ENCODE data around the gene OR6C65. TPM values are rescaled to one million over a fixed set of nuclear protein-coding genes. Genes with fewer than 3 reads are reported as not detected.

The OR6C65 gene
- total RNA-seq, 2 donors from 2014 or later: not detected

GRCh38 chr12:55443776-55444175 lies 43.4 kb downstream of the OR6C65 start, which contains the start of gene OR6C2:
TSS of gene OR6C2 (plus strand) at chr12:55444076. CDS start at chr12:55452214, 8,138 bp downstream.
- no peak for TF ChIP-seq CTCF (IDR thresholded peaks at IDR 0.05)
- no peak within 1 kb of the TSS for H3K4me3 ChIP-seq
- intact Hi-C loops (cut with DNase I): no loop called here

GRCh38 chr12:55445357-55445756 lies 45.0 kb downstream of the OR6C65 start:
- intact Hi-C loops (cut with DNase I): no loop called here
- no peak for TF ChIP-seq CTCF (IDR thresholded peaks at IDR 0.05)
- Histone ChIP-seq H3K4me1 (no peaks in the 10 kb centered on the region), H3K9ac (ENCODE audit: low read depth in 2 of 2, low read length in 2 of 2) (no peak overlapping the region), H3K4me3 (no peak overlapping the region), H3K36me3 (no peaks in the 10 kb centered on the region), H3K27ac (no peak overlapping the region), H3K27me3 (no peaks in the 10 kb centered on the region), H3K9me3 (no peaks in the 10 kb centered on the region)
- no peak for DNase-seq

More at GRCh38 chr12:55443776-55444175, 43.4 kb downstream of the OR6C65 start, which contains the start of gene OR6C2:
- H3K27ac ChIP-seq: no peak within 1 kb of the TSS
- H3K27me3 ChIP-seq: no peaks in the 10 kb centered on the region
- no peak within 1 kb of the TSS for H3K9ac ChIP-seq (ENCODE audit: low read depth in 2 of 2, low read length in 2 of 2)
- no peaks in the 10 kb centered on the region for H3K4me1 ChIP-seq
- DNase-seq: no peak
- H3K36me3 ChIP-seq: no peaks in the 10 kb centered on the region
- no peaks in the 10 kb centered on the region for H3K9me3 ChIP-seq

GRCh38 chr12:55446326-55446725 lies 46.0 kb downstream of the OR6C65 start:
- TF ChIP-seq CTCF (IDR thresholded peaks at IDR 0.05): no peak
- Histone ChIP-seq H3K4me1 (no peaks in the 10 kb centered on the region), H3K27me3 (no peaks in the 10 kb centered on the region), H3K27ac (no peak overlapping the region), H3K9me3 (no peaks in the 10 kb centered on the region), H3K36me3 (no peaks in the 10 kb centered on the region), H3K9ac (ENCODE audit: low read depth in 2 of 2, low read length in 2 of 2) (no peak overlapping the region), H3K4me3 (no peak overlapping the region)
- intact Hi-C loops (cut with DNase I): no loop called here
- DNase-seq: no peak

- no peak for DNase-seq
- Histone ChIP-seq H3K9ac (ENCODE audit: low read depth in 2 of 2, low read length in 2 of 2) (no peak overlapping the region), H3K9me3 (no peaks in the 10 kb centered on the region), H3K4me3 (no peak overlapping the region), H3K27me3 (no peaks in the 10 kb centered on the region), H3K4me1 (no peaks in the 10 kb centered on the region), H3K27ac (no peak overlapping the region), H3K36me3 (no peaks in the 10 kb centered on the region)
- intact Hi-C loops (cut with DNase I): no loop called here
- no peak for TF ChIP-seq CTCF (IDR thresholded peaks at IDR 0.05)
Measured at GRCh38 chr12:55448825-55449224, 48.5 kb downstream of the OR6C65 start.

Other genes starting within 250 kb of the OR6C65 start
- gene OR10A7, start 179.5 kb upstream of the OR6C65 start, total RNA-seq: not detected
- not detected for gene OR6C74, start 155.9 kb upstream of the OR6C65 start, total RNA-seq
- gene OR6C6, start 104.0 kb upstream of the OR6C65 start, total RNA-seq: not detected
- not detected for gene OR6C1, start 86.2 kb upstream of the OR6C65 start, total RNA-seq
- gene OR6C3, start 69.8 kb upstream of the OR6C65 start, total RNA-seq: not detected
- gene OR6C75, start 37.6 kb upstream of the OR6C65 start, total RNA-seq: not detected
- gene OR6C76, start 25.7 kb downstream of the OR6C65 start, total RNA-seq: not detected
- not detected for gene OR6C2, start 43.5 kb downstream of the OR6C65 start, total RNA-seq
- gene OR6C70, start 69.6 kb downstream of the OR6C65 start, total RNA-seq: not detected
- gene OR6C68, start 91.8 kb downstream of the OR6C65 start, total RNA-seq: not detected
- not detected for gene OR6C4, start 149.1 kb downstream of the OR6C65 start, total RNA-seq
- not detected for gene OR2AP1, start 171.9 kb downstream of the OR6C65 start, total RNA-seq
- gene OR10P1, start 236.4 kb downstream of the OR6C65 start, total RNA-seq: not detected

Data from colonic mucosa (tissue), 4 donors.